ENCODE data around the gene CRYBG1.

GRCh38 chr6:106468935-106469334 lies 108.4 kb downstream of the CRYBG1 start:
- no peak for TF ChIP-seq CTCF (IDR thresholded peaks at IDR 0.05; ENCODE audit: poor library complexity)
- TF ChIP-seq EZH2 (IDR thresholded peaks at IDR 0.05; ENCODE audit: borderline replicate concordance): no peak
